Thyroid gland (tissue), 4 donors: ENCODE results near the gene DOK6.

Experiments used
- CTCF ChIP-seq, 6 experiments: fragments of 200-600 bp in 3 of 6; fragments of 450-650 bp in 3 of 6; sonication (generic) in 3 of 6; IDR thresholded peaks; one replicate each; pipeline ENCODE4 v1.5.1; 2016 to 2019; ENCODE audit warnings: antibody characterized with exemption in 6 of 6, mild to moderate bottlenecking in 2 of 6, inconsistent platforms in 1 of 6, moderate library complexity in 1 of 6
- POLR2A ChIP-seq, 2 donors: fragments of 450-650 bp; IDR thresholded peaks; one replicate each; pipeline ENCODE4 v1.6.1; 2017; ENCODE audit warnings: antibody characterized with exemption in 2 of 2, mild to moderate bottlenecking in 2 of 2, moderate library complexity in 1 of 2

DNA sequence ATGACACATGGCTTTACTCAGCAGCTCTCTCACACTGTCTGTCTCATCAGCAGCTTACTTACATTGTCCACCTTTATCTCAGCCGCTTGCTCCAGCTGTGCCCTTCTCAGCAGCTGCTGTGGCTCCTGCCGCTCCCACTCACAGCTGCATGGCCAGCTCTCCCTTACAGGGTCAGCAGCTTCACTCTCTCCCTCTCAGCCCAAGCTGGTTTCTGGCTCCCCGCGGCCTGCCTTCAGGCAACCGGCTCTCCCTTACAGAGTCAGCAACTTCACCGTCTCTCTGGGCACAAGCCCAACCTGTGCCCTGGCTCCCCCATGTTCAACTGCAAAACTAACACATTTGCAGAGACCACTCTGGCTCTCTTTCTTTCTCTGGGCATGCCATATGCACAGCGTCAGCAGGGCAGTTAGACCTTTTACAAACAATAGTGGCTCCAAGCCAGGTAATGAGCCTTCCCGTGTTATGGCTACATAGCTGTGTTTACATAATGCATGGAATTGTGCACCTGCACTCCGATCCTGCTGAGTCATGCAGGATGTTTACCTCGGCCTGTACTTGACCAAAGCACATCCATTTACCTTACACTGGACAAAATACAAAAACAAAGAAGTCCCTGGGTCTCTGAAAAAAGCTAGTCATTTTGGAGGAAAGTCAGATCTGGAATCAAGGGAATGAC is 167.3 kb downstream of the DOK6 start:
- TF ChIP-seq POLR2A (IDR thresholded peaks at IDR 0.05) (no peak), CTCF (IDR thresholded peaks at IDR 0.05) (no peak)
